Endothelial cell of umbilical vein (primary cell): ENCODE data around the gene ERBB3. TPM values are rescaled to one million over a fixed set of nuclear protein-coding genes. Genes with fewer than 3 reads are reported as not detected.
A peak's percentile ranks its signal among the peaks of the same experiment; 100 is the strongest.

Experiments used
- BruUV-seq: library from RNA; stranded (reverse); fragments of 400-500 nt; replicated peaks from 2 replicates; lab custom pipeline; 2021; lab: Mats Ljungman, UMichigan
- CTCF ChIA-PET: fragments of 300-600, 350-600 bp; sonication (Branson Sonifier 250); formaldehyde crosslinking; loops from one replicate; lab custom pipeline; 2021; ENCODE audit warnings: antibody characterized with exemption, inconsistent platforms; lab: Charles Lee
- POLR2A ChIA-PET: fragments of 300-600, 350-600 bp; sonication (Branson Sonifier 250); formaldehyde crosslinking; loops from one replicate; lab custom pipeline; 2021; ENCODE audit warnings: antibody characterized with exemption, inconsistent platforms; lab: Charles Lee
- DNase-seq: peaks from one replicate; pipeline ENCODE4 v3.0.0-alpha.2; 2011; ENCODE audit warnings: low read depth, low spot score
- FAIRE-seq: peaks from 2 replicates; lab custom pipeline; 2011; peaks lifted over from hg19 to GRCh38; lab: Jason Lieb, UNC
- H2AFZ ChIP-seq: 2 replicates; pipeline ENCODE4 v1.6.0; 2012; ENCODE audit warnings: low read depth, low read length, control low read depth, inconsistent platforms
- H3K27ac ChIP-seq: 2 replicates; pipeline ENCODE4 v1.5.1; 2011; ENCODE audit warnings: low read depth, mild to moderate bottlenecking, control low read depth, low read length, moderate library complexity; ENCODE audit not compliant: insufficient read depth
- H3K27me3 ChIP-seq, 2 experiments: 2 replicates each; pipeline versions ENCODE4 v1.6.0 to v1.6.1; 2011; ENCODE audit warnings: low read length in 2 of 2, mixed read lengths in 1 of 2; ENCODE audit not compliant: control insufficient read depth in 2 of 2, insufficient read depth in 2 of 2
- H3K36me3 ChIP-seq, 2 experiments: 2 replicates in 1 of 2; 3 replicates in 1 of 2; pipeline ENCODE4 v1.5.1; 2011; ENCODE audit warnings: low read length in 2 of 2, mild to moderate bottlenecking in 1 of 2, moderate library complexity in 1 of 2; ENCODE audit not compliant: control insufficient read depth in 2 of 2, insufficient read depth in 2 of 2; ENCODE audit errors: extremely low read depth in 1 of 2
- H3K4me1 ChIP-seq: 3 replicates; pipeline ENCODE4 v1.5.1; 2011; ENCODE audit warnings: mild to moderate bottlenecking, low read length; ENCODE audit not compliant: control insufficient read depth, insufficient read depth; ENCODE audit errors: extremely low read depth
- H3K4me2 ChIP-seq: 2 replicates; pipeline ENCODE4 v1.6.1; 2011; ENCODE audit warnings: low read length, control low read depth, mixed read lengths; ENCODE audit not compliant: insufficient read depth
- H3K4me3 ChIP-seq, 3 experiments: fragments of 200-600 bp in 1 of 3; sonication (generic), shearing (Covaris generic) in 1 of 3; replicated peaks in 1 of 3; 2 replicates each; pipeline ENCODE4 v1.5.1; 2011 to 2016; ENCODE audit warnings: control low read depth in 3 of 3, low read length in 3 of 3, mild to moderate bottlenecking in 2 of 3, inconsistent platforms in 1 of 3, low read depth in 1 of 3, moderate library complexity in 1 of 3; ENCODE audit not compliant: insufficient read depth in 1 of 3
- H3K79me2 ChIP-seq: 2 replicates; pipeline ENCODE4 v1.6.0; 2012; ENCODE audit warnings: low read length, inconsistent platforms; ENCODE audit not compliant: control insufficient read depth, insufficient read depth
- H3K9ac ChIP-seq: replicated peaks from 2 replicates; pipeline ENCODE3; 2011; ENCODE audit warnings: low read length, control low read depth; ENCODE audit not compliant: insufficient read depth; ENCODE audit errors: extremely low read depth
- H3K9me1 ChIP-seq: replicated peaks from 3 replicates; pipeline ENCODE4 v1.6.0; 2011; ENCODE audit warnings: mild to moderate bottlenecking, low read length; ENCODE audit not compliant: control insufficient read depth, insufficient read depth; ENCODE audit errors: extremely low read depth
- H3K9me3 ChIP-seq: replicated peaks from 2 replicates; pipeline ENCODE4 v1.5.1; 2012; ENCODE audit warnings: low read length, inconsistent platforms; ENCODE audit not compliant: control insufficient read depth, insufficient read depth
- H4K20me1 ChIP-seq: replicated peaks from 2 replicates; pipeline ENCODE3; 2011; ENCODE audit warnings: mild to moderate bottlenecking, low read length; ENCODE audit not compliant: control insufficient read depth, insufficient read depth; ENCODE audit errors: extremely low read depth
- CTCF ChIP-seq, 2 donors: IDR thresholded peaks; 1 replicate in 1 of 2; 2 replicates in 1 of 2; pipeline ENCODE4 v1.5.1; 2011; ENCODE audit warnings: low read length in 2 of 2, mild to moderate bottlenecking in 2 of 2, moderate library complexity in 2 of 2, control low read depth in 1 of 2, inconsistent platforms in 1 of 2, low read depth in 1 of 2; ENCODE audit not compliant: insufficient read depth in 1 of 2; ENCODE audit errors: extremely low read depth in 1 of 2
- EZH2 ChIP-seq: IDR thresholded peaks from 2 replicates; pipeline ENCODE4 v1.6.1; 2012; ENCODE audit warnings: borderline replicate concordance, low read depth, mild to moderate bottlenecking, moderate library complexity, low read length, inconsistent platforms; ENCODE audit not compliant: severe bottlenecking
- JUN ChIP-seq: IDR thresholded peaks from 2 replicates; pipeline ENCODE4 v1.6.1; 2011; ENCODE audit warnings: borderline replicate concordance, low read depth; ENCODE audit not compliant: insufficient read length, insufficient read depth
- MAX ChIP-seq: IDR thresholded peaks from 2 replicates; pipeline ENCODE4 v1.6.1; 2011; ENCODE audit not compliant: insufficient read depth, insufficient read length
- MYC ChIP-seq: IDR thresholded peaks from one replicate; pipeline ENCODE4 v1.6.1; 2011; ENCODE audit warnings: mild to moderate bottlenecking, low read depth, low read length
- POLR2A ChIP-seq: IDR thresholded peaks from 2 replicates; pipeline ENCODE4 v1.6.1; 2012; ENCODE audit warnings: low read depth, mild to moderate bottlenecking, control low read depth, low read length
- POLR2AphosphoS5 ChIP-seq: IDR thresholded peaks from 2 replicates; pipeline ENCODE4 v1.6.1; 2012; ENCODE audit warnings: low read depth, mild to moderate bottlenecking, control low read depth, low read length, moderate library complexity; ENCODE audit not compliant: insufficient read depth
- dilution Hi-C: fragments of 300-500 bp; cut with MboI; formaldehyde crosslinking; loops from one replicate; pipeline ENCODE4 v1.15.0; 2019; ENCODE audit warnings: low sequenced_read_pairs; ENCODE audit not compliant: extremely low pct_ligation_motif_present
- intact Hi-C: fragments of 100-400 bp; cut with micrococcal nuclease; formaldehyde crosslinking; loops from one replicate; pipeline ENCODE4 v1.10.0; 2022
- polyA plus RNA-seq, 4 experiments: library from polyadenylated mRNA; depleted of rRNA in 3 of 4; stranded (reverse) in 3 of 4; unstranded in 1 of 4; fragments of >200 nt; gene quantifications; 2 replicates each; pipeline versions ENCODE4 v1.2.1 to v1.2.3, GENCODE V29; 2011 to 2012; ENCODE audit warnings: missing spikeins in 1 of 4
- total RNA-seq: library from RNA; stranded (reverse); gene quantifications from 2 replicates; pipeline ENCODE4 v1.2.3, GENCODE V29; 2021

Gene ERBB3
- total and polyA plus RNA-seq, 2 donors (not counting 3 experiments of a cell fraction or from before 2014, with no cell fraction given), result 0.11 to 1.5 TPM

- H3K9me1 ChIP-seq, result no peaks in the 10 kb centered on the region
- peak within 1 kb of the TSS; percentile 86 for H3K27ac ChIP-seq
- CTCF ChIA-PET, result interaction anchor here (0.7 to 11.9 kb wide), 15 partner anchors 10 to 380 kb away, joined by 3 to 236 read pairs (median 5); partner anchors contain the start of genes ANKRD52, ESYT1, PA2G4 and RNF41
- BruUV-seq, result no TSS peak
- H3K9ac ChIP-seq, result peak within 1 kb of the TSS; percentile 95
- H3K9me3 ChIP-seq, result no peaks in the 10 kb centered on the region
- no peaks in the 10 kb centered on the region for H4K20me1 ChIP-seq
- H3K4me3 ChIP-seq, result peak within 1 kb of the TSS; percentile 70 to 98 (median 72)
- peaks cover 24% of the 10 kb centered on the region for H3K4me1 ChIP-seq
- peaks cover 0 to 13% of the 10 kb centered on the region in 2 experiments for H3K36me3 ChIP-seq
- peak; percentile 42 to 62 for TF ChIP-seq CTCF (IDR thresholded peaks at IDR 0.05; ENCODE audit: extremely low read depth in 1 of 2, insufficient read depth in 1 of 2, low read depth in 1 of 2, low read length in 2 of 2)
- peak; percentile 100 for TF ChIP-seq POLR2AphosphoS5
- peak; percentile 100 for TF ChIP-seq POLR2A
- TF ChIP-seq MYC, result peak; percentile 92
- TF ChIP-seq MAX, result peak; percentile 94
- no peak for TF ChIP-seq JUN
- TF ChIP-seq EZH2, result no peak
- peaks cover 24% of the 10 kb centered on the region for H3K79me2 ChIP-seq
- dilution Hi-C loops (no loop called here), intact Hi-C loops (loop anchor here (1.0 kb wide), 5 partner anchors 8 to 376 kb away; partner anchors contain the start of genes ANKRD52 and CS)
- peak within 1 kb of the TSS; percentile 71 for H3K4me2 ChIP-seq
- POLR2A ChIA-PET, result interaction anchor here (0.6 to 4.0 kb wide), 9 partner anchors 10 to 104 kb away, joined by 3 to 37 read pairs (median 8); partner anchors contain the start of genes ESYT1, MYL6, PA2G4 and RNF41
- DNase-seq (peak; percentile 99), FAIRE-seq (peak; percentile 99)
- H2AFZ ChIP-seq, result no peak within 1 kb of the TSS
- no peaks in the 10 kb centered on the region for H3K27me3 ChIP-seq
Observed at GRCh38 chr12:56117778-56118687, 38.1 kb downstream of the ERBB3 start, which contains the start of gene ZC3H10. ZC3H10 (plus strand) TSS chr12:56118266; CDS start chr12:56120563, 2,297 bp downstream.
